Measurements from ENCODE around the gene SLC30A3. TPM values are rescaled to one million over a fixed set of nuclear protein-coding genes. Genes with fewer than 3 reads are reported as not detected.

The SLC30A3 gene
- polyA plus RNA-seq, 1 donor from 2014 or later, result not detected

DNA sequence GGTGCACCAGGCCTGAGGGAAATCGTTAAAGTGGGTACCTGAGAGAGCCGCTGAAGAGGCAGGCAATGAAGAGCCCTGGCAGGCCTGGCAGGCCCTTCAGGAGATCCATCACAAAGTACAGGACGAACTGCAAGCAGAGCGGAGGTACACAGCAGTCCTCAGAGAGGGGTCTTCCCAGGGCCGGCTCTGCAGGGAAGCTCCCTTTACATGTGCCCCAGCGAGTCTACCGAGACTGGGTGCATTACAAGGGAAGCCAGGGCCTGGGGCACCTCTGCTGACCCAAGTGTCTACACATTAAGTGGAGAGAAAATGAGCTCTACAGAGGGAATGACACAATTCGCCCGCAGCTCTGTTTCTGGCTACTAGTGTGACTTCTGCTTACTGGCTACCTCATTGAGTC is 59.1 kb downstream of the SLC30A3 start:
- H3K79me2 ChIP-seq (replicated peaks; ENCODE audit: insufficient read depth, low read length), result no peaks in the 10 kb centered on the region
- no peaks in the 10 kb centered on the region for H3K27me3 ChIP-seq (ENCODE audit: insufficient read depth, low read depth, low read length)
- H2AFZ ChIP-seq (ENCODE audit: low read depth, low read length), result no peak overlapping the region
- peaks cover 3% of the 10 kb centered on the region for H3K36me3 ChIP-seq (ENCODE audit: insufficient read depth, low read length)
- no peaks in the 10 kb centered on the region for H3F3A ChIP-seq (ENCODE audit: insufficient read depth, low read length, poor library complexity, severe bottlenecking)
- no peak overlapping the region for H3K9ac ChIP-seq (ENCODE audit: low read length)
- H3K9me2 ChIP-seq (ENCODE audit: insufficient read depth, low read length), result no peaks in the 10 kb centered on the region
- H3K4me3 ChIP-seq (ENCODE audit: low read length), result no peak overlapping the region
- no peak overlapping the region for H3K27ac ChIP-seq (ENCODE audit: low read length)
- H3K4me2 ChIP-seq (ENCODE audit: low read length), result no peak overlapping the region
- TF ChIP-seq EZH2 (IDR thresholded peaks at IDR 0.05; ENCODE audit: borderline replicate concordance, insufficient read depth, low read length, poor library complexity, severe bottlenecking) (no peak), MXI1 (conservative IDR thresholded peaks at IDR 0.05; ENCODE audit: poor library complexity, severe bottlenecking) (no peak), EP300 (conservative IDR thresholded peaks at IDR 0.05; ENCODE audit: poor library complexity, severe bottlenecking) (no peak), POLR2AphosphoS5 (IDR thresholded peaks at IDR 0.05) (no peak), SMC3 (conservative IDR thresholded peaks at IDR 0.05; ENCODE audit: poor library complexity) (no peak), RAD21 (conservative IDR thresholded peaks at IDR 0.05) (no peak), TAF1 (IDR thresholded peaks at IDR 0.05; ENCODE audit: low read depth) (no peak)
- TF ChIP-seq, protein P1, sequence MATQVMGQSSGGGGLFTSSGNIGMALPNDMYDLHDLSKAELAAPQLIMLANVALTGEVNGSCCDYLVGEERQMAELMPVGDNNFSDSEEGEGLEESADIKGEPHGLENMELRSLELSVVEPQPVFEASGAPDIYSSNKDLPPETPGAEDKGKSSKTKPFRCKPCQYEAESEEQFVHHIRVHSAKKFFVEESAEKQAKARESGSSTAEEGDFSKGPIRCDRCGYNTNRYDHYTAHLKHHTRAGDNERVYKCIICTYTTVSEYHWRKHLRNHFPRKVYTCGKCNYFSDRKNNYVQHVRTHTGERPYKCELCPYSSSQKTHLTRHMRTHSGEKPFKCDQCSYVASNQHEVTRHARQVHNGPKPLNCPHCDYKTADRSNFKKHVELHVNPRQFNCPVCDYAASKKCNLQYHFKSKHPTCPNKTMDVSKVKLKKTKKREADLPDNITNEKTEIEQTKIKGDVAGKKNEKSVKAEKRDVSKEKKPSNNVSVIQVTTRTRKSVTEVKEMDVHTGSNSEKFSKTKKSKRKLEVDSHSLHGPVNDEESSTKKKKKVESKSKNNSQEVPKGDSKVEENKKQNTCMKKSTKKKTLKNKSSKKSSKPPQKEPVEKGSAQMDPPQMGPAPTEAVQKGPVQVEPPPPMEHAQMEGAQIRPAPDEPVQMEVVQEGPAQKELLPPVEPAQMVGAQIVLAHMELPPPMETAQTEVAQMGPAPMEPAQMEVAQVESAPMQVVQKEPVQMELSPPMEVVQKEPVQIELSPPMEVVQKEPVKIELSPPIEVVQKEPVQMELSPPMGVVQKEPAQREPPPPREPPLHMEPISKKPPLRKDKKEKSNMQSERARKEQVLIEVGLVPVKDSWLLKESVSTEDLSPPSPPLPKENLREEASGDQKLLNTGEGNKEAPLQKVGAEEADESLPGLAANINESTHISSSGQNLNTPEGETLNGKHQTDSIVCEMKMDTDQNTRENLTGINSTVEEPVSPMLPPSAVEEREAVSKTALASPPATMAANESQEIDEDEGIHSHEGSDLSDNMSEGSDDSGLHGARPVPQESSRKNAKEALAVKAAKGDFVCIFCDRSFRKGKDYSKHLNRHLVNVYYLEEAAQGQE (IDR thresholded peaks at IDR 0.05; ENCODE audit: borderline replicate concordance), result no peak
- TF ChIP-seq, protein P2, sequence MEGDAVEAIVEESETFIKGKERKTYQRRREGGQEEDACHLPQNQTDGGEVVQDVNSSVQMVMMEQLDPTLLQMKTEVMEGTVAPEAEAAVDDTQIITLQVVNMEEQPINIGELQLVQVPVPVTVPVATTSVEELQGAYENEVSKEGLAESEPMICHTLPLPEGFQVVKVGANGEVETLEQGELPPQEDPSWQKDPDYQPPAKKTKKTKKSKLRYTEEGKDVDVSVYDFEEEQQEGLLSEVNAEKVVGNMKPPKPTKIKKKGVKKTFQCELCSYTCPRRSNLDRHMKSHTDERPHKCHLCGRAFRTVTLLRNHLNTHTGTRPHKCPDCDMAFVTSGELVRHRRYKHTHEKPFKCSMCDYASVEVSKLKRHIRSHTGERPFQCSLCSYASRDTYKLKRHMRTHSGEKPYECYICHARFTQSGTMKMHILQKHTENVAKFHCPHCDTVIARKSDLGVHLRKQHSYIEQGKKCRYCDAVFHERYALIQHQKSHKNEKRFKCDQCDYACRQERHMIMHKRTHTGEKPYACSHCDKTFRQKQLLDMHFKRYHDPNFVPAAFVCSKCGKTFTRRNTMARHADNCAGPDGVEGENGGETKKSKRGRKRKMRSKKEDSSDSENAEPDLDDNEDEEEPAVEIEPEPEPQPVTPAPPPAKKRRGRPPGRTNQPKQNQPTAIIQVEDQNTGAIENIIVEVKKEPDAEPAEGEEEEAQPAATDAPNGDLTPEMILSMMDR (IDR thresholded peaks at IDR 0.05; ENCODE audit: poor library complexity, severe bottlenecking), result no peak
- no peaks in the 10 kb centered on the region for H3K9me3 ChIP-seq (ENCODE audit: low read length)
- H4K20me1 ChIP-seq (ENCODE audit: insufficient read depth), result no peaks in the 10 kb centered on the region

Other genes starting within 250 kb of the SLC30A3 start
- 10.3 and 14.9 TPM in 2 replicates for gene TMEM214, start 230.1 kb downstream of the SLC30A3 start, polyA plus RNA-seq
- 34.3 and 39.1 TPM in 2 replicates for gene AGBL5, start 211.4 kb downstream of the SLC30A3 start, polyA plus RNA-seq
- gene OST4, start 191.4 kb downstream of the SLC30A3 start, polyA plus RNA-seq, result 263 and 292 TPM in 2 replicates
- gene EMILIN1, start 184.4 kb downstream of the SLC30A3 start, polyA plus RNA-seq, result 1.3 and 2.2 TPM in 2 replicates
- gene KHK, start 176.3 kb downstream of the SLC30A3 start, polyA plus RNA-seq, result 3.1 and 4.1 TPM in 2 replicates
- gene CGREF1, start 143.9 kb downstream of the SLC30A3 start, polyA plus RNA-seq, result 24.5 and 33.7 TPM in 2 replicates
- gene ABHD1, start 139.2 kb downstream of the SLC30A3 start, polyA plus RNA-seq, result not detected in 2 replicates
- 121 and 123 TPM in 2 replicates for gene PREB, start 128.4 kb downstream of the SLC30A3 start, polyA plus RNA-seq
- gene PRR30, start 123.6 kb downstream of the SLC30A3 start, polyA plus RNA-seq, result not detected in 2 replicates
- gene TCF23, start 114.0 kb downstream of the SLC30A3 start, polyA plus RNA-seq, result not detected in 2 replicates
- 94.3 and 121 TPM in 2 replicates for gene ATRAID, start 51.0 kb downstream of the SLC30A3 start, polyA plus RNA-seq
- gene SLC5A6, start 50.8 kb downstream of the SLC30A3 start, polyA plus RNA-seq, result 64.3 and 98.4 TPM in 2 replicates
- gene CAD, start 45.7 kb downstream of the SLC30A3 start, polyA plus RNA-seq, result 14.2 and 22.8 TPM in 2 replicates
- gene DNAJC5G, start 12.4 kb upstream of the SLC30A3 start, polyA plus RNA-seq, result not detected in 2 replicates
- 0.28 TPM in 1 of 2 replicates, not detected in the other for gene TRIM54, start 19.4 kb upstream of the SLC30A3 start, polyA plus RNA-seq
- gene UCN, start 45.4 kb upstream of the SLC30A3 start, polyA plus RNA-seq, result 3.1 and 9.0 TPM in 2 replicates
- 79.6 and 104 TPM in 2 replicates for gene MPV17, start 60.0 kb upstream of the SLC30A3 start, polyA plus RNA-seq
- 27.8 and 37.2 TPM in 2 replicates for gene GTF3C2, start 93.7 kb upstream of the SLC30A3 start, polyA plus RNA-seq
- gene EIF2B4, start 107.3 kb upstream of the SLC30A3 start, polyA plus RNA-seq, result 43.7 and 45.3 TPM in 2 replicates
- gene SNX17, start 107.6 kb upstream of the SLC30A3 start, polyA plus RNA-seq, result 69.8 and 86.9 TPM in 2 replicates
- gene ZNF513, start 117.7 kb upstream of the SLC30A3 start, polyA plus RNA-seq, result 40.5 and 46.8 TPM in 2 replicates
- 99.0 and 107 TPM in 2 replicates for gene PPM1G, start 146.5 kb upstream of the SLC30A3 start, polyA plus RNA-seq
- 115 and 161 TPM in 2 replicates for gene NRBP1, start 165.6 kb upstream of the SLC30A3 start, polyA plus RNA-seq
- gene KRTCAP3, start 179.3 kb upstream of the SLC30A3 start, polyA plus RNA-seq, result 2.3 and 4.0 TPM in 2 replicates
- 18.2 and 26.9 TPM in 2 replicates for gene IFT172, start 226.7 kb upstream of the SLC30A3 start, polyA plus RNA-seq
- 68.2 and 101 TPM in 2 replicates for gene FNDC4, start 232.2 kb upstream of the SLC30A3 start, polyA plus RNA-seq
- gene GCKR, start 233.8 kb upstream of the SLC30A3 start, polyA plus RNA-seq, result 2.3 and 2.5 TPM in 2 replicates

Data from neural cell (in vitro differentiated cells).